ENCODE data around the gene CXXC4.

CXXC4 gene

DNA sequence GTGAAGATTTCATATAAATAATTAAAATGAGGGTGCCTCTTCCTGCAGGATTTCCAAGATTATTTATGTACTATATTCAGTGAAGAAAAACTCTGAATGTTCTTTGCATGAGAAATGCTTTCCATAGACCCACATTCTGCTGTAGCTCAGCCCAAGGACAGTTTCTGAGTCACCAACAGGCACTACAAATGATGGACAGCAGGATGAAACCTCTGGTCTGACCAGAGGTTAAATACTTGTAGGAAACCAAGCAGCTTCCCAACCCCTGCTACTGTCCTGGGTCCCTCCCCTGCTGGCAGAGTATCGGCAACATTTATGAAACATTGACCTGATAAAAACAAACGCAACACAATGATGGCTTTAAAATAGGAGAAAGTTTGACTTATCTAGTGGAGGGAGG is 73.1 kb downstream of the CXXC4 start:
- no peak for DNase-seq (ENCODE audit: low spot score in 2 of 2)

DNA sequence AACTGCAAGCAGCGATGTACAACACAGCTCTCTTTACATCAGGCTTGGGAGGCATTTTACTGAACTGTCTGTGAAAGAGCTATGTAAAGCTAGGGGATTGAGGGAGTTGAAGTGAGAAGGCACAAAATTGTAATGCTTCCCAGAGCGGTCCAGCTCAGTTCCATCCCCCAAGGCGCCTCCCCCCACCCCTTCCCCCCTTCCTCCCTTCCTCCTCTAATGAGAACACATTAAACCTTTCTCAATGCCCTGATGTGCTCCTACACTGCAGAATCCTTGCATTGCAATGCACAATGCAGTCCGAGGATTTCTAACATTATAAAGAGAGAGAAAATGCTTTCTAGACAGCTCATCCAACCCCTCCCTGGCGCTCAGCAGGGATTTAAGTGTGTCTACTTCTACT is 73.9 kb downstream of the CXXC4 start:
- no peaks in the 10 kb centered on the region for H3K9me3 Mint-ChIP-seq
- H3K27me3 Mint-ChIP-seq: no peaks in the 10 kb centered on the region
- H3K4me1 Mint-ChIP-seq: no peaks in the 10 kb centered on the region
- ATAC-seq (ENCODE audit: low read depth) (no peak), DNase-seq (ENCODE audit: low spot score in 2 of 2) (no peak)
- no peaks in the 10 kb centered on the region for H3K36me3 Mint-ChIP-seq
- no peak overlapping the region for H3K27ac Mint-ChIP-seq
- no peak overlapping the region for H3K4me3 Mint-ChIP-seq

More for the DNA sequence above, 73.1 kb downstream of the CXXC4 start:
- Mint-ChIP-seq H3K9me3 (no peaks in the 10 kb centered on the region), H3K4me1 (no peaks in the 10 kb centered on the region), H3K36me3 (no peaks in the 10 kb centered on the region), H3K4me3 (no peak overlapping the region), H3K27ac (no peak overlapping the region), H3K27me3 (no peaks in the 10 kb centered on the region)
- no peak for ATAC-seq (ENCODE audit: low read depth)

Data from memory B cell (primary cell).